ENCODE measurements around the gene TMEFF1.

DNA sequence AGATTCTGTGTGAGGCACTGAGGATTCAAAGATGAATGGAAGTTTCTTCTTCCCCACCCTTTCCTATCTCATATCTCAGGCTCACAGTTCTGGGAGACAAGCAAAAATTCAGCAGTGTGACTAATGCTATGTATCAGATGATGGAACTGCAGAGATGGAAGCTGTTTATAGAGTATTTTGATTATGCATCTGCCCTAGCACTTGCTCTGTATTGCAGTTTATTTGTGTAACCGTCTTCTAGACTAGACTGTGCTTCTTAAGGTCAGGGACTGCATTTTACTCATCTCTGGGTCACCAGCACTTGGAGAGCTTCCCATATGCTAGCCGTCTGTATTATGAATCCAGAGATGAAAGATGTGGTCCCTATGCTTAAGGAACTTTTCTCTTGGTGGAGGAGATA, 117.5 kb downstream of the TMEFF1 start:
- no peak for TF ChIP-seq SUZ12 (IDR thresholded peaks at IDR 0.05)
- no peak for TF ChIP-seq ELF4 (IDR thresholded peaks at IDR 0.05)
- TF ChIP-seq SP1 (IDR thresholded peaks at IDR 0.05) = no peak
- no peak for TF ChIP-seq FOXM1 (IDR thresholded peaks at IDR 0.05; ENCODE audit: borderline replicate concordance)
- no peak for TF ChIP-seq TARDBP (IDR thresholded peaks at IDR 0.05)
- no peak for TF ChIP-seq ARNT (IDR thresholded peaks at IDR 0.05)
- no peak for TF ChIP-seq FOXK2 (IDR thresholded peaks at IDR 0.05)
- no peak for TF ChIP-seq CTBP1 (IDR thresholded peaks at IDR 0.05; ENCODE audit: borderline replicate concordance)
- TF ChIP-seq NFRKB (IDR thresholded peaks at IDR 0.05) = no peak
- no peak for TF ChIP-seq FOXA1 (IDR thresholded peaks at IDR 0.05)
- no peak for TF ChIP-seq HDGF (IDR thresholded peaks at IDR 0.05; ENCODE audit: borderline replicate concordance)
- TF ChIP-seq, protein P1, sequence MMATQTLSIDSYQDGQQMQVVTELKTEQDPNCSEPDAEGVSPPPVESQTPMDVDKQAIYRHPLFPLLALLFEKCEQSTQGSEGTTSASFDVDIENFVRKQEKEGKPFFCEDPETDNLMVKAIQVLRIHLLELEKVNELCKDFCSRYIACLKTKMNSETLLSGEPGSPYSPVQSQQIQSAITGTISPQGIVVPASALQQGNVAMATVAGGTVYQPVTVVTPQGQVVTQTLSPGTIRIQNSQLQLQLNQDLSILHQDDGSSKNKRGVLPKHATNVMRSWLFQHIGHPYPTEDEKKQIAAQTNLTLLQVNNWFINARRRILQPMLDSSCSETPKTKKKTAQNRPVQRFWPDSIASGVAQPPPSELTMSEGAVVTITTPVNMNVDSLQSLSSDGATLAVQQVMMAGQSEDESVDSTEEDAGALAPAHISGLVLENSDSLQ (IDR thresholded peaks at IDR 0.05) = no peak
- TF ChIP-seq LEF1 (IDR thresholded peaks at IDR 0.05; ENCODE audit: borderline replicate concordance) = no peak
- no peak for TF ChIP-seq ZNF384 (IDR thresholded peaks at IDR 0.05)

All from HEK293T (cell line).